Loucy (cell line): ENCODE measurements around the gene EP400.

Experiments used
- EZH2phosphoT487 ChIP-seq: fragments of 200-600 bp; IDR thresholded peaks from 2 replicates; pipeline ENCODE4 v1.6.1; 2018; ENCODE audit warnings: antibody characterized with exemption, mild to moderate bottlenecking, moderate library complexity, borderline replicate concordance
- TF ChIP-seq, protein P1 (sequence below): fragments of 200-600 bp; sonication (generic); conservative IDR thresholded peaks from 2 replicates; pipeline ENCODE4 v1.5.1; 2014; ENCODE audit warnings: mild to moderate bottlenecking, antibody characterized with exemption, low read length

DNA sequence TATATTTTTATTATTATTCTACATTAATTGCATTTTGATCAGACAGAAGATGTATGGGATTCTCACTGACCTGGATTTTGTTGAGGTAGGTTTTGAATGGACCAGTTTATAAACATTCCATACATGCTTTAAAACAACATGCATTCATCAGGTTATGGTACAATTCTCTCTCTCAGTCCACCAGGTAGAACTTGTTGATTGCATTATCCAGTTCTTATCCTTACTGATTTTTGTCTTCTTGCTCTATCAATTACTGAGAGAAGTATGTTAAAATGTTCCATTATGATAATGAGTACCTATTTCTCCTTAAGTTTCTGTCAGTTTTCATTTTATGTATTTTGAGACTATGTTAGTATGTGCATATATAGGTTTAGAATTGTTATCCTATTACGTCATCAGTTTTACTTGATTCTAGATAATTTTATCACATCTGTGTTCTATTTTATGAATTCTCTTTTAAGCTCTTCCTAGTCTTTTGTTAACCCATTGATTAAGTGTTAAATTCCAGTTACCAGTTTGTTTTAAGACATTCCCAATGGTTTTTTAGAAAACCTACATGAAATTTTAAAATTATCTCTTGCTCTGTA, 50.6 kb downstream of the EP400 start:
- TF ChIP-seq, protein P1, sequence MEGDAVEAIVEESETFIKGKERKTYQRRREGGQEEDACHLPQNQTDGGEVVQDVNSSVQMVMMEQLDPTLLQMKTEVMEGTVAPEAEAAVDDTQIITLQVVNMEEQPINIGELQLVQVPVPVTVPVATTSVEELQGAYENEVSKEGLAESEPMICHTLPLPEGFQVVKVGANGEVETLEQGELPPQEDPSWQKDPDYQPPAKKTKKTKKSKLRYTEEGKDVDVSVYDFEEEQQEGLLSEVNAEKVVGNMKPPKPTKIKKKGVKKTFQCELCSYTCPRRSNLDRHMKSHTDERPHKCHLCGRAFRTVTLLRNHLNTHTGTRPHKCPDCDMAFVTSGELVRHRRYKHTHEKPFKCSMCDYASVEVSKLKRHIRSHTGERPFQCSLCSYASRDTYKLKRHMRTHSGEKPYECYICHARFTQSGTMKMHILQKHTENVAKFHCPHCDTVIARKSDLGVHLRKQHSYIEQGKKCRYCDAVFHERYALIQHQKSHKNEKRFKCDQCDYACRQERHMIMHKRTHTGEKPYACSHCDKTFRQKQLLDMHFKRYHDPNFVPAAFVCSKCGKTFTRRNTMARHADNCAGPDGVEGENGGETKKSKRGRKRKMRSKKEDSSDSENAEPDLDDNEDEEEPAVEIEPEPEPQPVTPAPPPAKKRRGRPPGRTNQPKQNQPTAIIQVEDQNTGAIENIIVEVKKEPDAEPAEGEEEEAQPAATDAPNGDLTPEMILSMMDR = no peak
- TF ChIP-seq EZH2phosphoT487 = no peak
